NCI-H1694 (cell line): ENCODE results near the gene ACSF3.

Experiments
- DNase-seq: peaks from one replicate; lab custom pipeline; 2025; lab: John Stamatoyannopoulos, UW

Gene ACSF3

DNA sequence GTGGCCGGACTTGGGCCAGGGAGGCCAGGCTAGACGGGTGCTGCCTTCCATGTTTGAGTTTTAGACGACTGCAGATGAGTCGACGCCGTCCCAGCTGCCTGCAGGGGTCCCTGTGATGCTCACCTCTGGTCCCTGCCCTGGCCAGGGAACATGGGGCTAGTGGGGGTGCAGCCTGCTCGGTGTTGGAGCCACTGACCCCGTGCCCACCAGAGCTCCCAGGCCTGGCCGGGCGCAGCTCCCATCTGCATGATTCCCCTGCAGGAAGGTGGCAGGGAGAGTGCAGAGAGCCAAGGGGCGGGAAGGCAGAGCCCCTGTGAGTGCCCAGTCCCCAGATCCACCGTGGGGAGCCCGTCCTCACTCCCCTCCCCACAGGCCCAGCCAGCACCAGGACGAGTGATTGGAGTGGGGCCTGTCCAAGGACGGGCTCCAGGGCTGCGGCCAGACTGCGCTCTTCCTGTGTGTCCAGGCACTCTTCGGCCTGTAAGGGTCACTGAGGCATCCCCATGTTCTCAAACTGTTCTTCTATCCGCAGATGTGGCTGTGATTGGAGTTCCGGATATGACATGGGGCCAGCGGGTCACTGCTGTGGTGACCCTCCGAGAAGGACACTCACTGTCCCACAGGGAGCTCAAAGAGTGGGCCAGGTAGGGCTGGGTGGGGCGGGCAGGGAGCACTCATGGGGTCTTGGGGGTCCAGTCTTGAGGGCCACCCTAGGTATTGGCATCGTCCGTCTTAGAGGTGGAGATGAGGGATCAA lies 51.9 kb downstream of the ACSF3 start:
- DNase-seq: no peak

DNA sequence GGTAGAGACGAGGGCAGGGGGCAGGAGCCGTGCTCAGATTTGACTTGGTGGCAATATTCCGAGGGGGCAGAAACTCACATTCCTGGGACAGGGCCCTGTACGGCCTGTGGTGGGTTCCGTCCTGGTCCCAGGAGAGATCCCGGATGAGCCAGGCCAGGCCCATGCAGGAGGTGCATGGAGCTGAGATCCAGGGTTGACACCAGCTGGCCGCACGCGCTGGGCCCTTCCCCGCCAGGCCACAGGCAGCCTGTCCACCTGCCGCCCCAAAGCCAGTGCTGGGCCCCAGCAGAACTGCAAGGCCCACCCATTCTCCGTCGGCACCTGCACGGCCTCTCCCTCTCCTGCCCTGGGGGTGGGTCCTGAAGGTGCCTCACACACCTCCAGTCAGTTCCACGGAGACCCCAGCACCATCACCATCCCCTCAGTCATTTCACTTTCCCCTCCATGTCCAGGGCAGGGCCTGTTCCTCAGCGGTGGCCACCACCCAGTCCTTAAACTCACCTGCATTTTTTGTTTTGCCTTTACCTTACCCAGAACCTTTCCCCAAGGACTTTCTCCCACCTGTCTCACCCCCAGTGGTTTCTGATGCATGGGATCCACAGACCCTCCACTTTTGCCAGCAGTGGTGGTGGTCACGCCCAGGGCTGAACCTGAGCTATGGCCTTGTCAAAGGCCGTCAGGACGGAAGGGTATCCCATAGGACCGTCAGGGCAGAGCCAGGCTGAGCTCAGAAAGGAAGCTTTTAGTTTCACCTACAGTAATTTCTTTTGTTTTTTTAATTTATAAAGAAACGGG lies 52.8 kb downstream of the ACSF3 start:
- DNase-seq: no peak

DNA sequence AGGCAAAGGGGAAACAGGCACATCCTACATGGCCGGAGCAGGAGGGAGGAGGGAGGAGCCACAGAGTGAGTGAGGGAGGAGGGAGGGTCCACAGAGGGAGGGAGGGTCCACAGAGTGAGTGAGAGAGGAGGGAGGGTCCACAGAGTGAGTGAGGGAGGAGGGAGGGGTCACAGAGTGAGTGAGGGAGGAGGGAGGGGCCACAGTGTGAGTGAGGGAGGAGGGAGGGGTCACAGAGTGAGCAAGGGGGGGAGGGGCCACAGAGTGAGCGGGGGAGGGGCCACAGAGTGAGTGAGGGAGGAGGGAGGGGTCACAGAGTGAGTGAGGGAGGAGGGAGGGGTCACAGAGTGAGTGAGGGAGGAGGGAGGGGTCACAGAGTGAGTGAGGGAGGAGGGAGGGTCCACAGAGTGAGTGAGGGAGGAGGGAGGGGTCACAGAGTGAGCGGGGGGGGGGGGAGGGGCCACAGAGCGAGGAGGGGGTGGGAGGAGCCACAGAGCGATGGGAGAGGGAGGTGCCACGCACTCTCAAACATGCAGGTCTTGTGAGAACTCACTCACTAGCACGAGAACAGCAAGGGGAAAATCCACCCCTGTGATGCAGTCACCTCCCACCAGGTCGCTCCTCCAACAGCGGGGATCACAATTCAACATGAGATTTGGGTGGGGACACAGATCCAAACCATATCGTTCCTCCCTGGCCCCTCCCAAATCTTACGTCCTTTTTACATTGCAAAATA lies 53.6 kb downstream of the ACSF3 start:
- no peak for DNase-seq

DNA sequence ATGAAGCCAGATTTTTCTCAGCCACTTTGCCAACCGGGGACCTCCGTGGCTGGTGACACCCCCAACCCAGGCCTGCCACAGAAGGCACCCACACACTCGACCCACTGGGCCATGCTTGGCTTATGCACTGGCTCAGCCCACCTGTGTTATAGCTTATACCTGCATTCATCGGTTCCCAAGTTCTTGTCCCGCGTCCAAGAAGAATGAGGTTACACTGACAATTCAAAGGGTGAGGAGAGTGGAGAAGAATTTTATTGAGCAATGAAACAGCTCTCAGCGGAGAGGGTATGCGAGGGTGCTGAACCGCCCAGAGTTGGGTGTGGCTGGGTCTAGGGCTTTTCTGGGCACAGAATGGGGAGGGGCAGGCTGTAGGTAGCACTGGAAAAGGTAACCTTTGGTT lies 55.7 kb downstream of the ACSF3 start:
- no peak for DNase-seq

DNA sequence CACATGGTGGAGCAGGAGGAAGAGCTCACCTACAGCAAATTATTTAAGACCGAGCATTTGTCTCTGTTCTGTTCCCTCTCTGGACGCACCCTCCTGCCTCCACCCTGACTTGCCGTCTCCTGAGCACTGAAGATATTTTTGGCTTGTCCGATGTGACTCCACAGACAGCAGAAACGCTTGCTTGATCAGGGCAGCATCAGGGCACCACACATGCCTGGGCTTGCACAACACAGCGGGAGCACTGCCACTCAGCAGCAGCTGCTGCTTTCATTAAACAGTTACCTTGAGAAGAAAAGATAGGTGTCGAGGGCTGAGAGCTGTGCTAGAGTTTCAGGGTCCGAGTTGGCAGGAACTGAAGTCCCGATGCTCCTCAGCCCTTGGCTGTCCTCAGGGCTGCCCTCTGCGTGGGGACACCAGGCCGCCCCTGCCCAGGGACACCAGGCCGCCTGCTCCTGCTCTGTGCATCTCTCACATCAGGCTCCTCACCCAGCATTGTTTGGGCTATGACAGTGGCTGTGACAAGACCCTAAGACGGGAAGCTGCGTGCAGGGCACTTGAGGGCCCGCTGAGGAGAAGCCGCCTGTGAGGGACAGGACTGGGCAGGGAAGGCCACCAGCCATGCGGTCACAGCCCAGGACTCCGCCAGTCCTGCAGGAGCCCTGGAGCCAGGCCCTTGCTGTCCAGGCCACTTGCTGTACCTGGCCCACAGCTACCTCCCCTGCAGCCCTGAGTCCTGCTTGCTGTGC lies 56.6 kb downstream of the ACSF3 start:
- DNase-seq: no peak

DNA sequence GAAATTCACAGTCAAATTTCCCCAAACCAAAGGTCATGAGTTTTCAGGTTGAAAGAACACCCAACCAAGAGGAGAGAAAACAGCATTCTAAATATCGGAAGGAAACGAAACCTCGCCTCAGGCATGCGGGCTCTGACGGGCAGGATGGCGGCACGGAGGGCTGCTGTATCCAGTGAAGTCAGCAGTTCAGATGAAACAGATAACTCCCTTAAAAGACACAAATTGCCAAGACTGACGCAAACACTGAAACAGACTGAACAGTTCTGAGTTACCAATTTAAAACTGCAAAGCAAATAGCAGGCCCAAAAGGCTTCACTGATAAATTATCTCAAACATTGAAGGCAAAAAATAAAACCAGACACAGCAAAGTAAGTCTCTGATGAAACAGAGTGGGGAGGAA lies 57.3 kb downstream of the ACSF3 start:
- no peak for DNase-seq

DNA sequence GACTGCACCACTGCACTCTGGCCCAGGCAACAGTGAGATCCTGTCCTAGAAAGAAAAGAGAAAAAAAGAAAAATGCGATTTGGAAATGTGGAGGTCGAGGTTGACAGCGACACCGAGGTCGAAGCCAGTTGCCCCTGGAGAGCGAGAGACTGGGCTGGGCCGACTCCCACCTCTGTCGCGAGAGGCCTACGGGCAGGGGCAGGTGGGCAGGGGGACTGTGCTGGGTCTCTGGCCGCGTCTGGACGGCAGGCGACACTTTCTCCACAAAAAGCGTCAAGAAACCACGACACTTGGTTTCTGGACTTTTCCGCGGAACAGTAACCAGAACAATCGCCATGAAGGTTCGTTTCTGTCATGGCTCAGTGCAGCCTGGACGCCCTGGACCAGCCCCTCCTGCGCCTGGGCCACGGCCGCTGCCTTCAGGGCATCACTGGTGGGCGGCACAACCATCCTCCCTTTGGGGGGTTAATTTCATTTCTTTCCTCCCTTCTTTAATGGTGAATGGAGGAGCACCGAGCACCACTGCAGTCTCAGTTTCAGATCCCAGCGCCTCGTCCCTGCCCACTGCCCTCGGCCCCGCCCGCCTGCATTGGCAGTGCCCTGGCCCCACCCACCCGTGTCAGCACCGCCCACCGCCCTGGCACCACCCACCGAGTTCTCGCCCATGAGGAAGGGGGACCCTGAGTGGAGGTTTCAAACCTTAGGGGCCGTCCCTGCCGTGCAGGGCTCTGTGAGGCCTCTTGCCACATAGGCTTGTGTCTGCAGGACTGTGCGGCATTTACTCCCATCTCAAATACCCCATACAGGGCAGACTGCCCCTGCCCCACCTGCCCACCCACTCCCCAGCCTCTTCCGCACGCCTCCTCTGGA lies 59.4 kb downstream of the ACSF3 start:
- no peak for DNase-seq

DNA sequence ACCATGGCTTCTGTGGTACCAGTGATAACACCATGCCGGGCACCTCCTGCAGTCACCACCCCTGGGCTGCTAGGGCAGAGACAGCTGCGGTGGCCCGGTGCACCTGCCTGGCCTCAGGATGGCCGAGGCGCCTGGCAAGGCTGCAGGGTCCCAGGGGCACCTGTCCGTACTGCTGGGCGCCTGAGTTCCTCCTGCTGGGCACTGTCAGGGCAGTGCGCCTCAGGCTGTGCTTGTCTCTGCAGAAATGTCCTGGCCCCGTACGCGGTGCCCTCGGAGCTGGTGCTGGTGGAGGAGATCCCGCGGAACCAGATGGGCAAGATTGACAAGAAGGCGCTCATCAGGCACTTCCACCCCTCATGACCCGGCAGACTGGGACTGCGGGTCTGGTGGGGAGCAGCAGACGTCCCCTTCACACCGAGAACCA lies 60.2 kb downstream of the ACSF3 start:
- no peak for DNase-seq

DNA sequence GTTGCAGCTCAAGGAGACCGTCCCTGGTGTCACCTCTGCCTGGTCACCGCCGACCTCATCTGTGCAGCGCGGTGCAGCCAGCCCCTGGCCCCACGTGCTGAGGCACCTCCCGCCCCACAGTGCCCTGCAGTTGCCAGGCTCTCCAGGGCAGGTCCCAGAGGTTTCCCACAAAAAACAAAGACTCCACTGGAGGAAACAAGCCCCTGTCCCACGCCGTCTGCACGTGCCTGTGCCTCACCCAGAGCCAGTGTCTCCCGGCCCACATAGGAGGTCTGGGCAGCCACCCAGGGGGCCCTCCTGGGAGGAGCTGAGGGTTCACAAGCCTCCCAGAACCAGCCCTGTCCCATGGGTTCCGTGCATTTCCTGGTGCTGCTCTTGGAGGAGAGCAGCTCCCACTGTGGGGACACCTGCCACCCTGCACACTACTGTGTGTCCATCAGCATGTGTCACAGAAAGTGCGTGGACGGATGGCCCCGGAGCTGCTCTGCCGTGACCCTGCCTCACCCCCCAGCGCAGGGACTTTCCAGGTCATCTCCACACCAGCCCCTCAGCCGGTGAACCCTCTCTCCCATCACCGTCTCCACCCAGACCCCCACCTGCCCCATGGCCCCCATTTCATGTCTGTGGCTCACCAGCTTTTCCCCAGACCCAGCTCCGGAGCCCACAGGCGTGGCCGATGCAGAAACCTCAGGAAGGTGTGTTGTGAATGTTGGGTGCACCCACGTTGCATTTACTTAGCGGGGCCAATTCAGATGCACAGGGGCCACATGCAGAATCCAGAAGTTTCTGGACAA lies 60.9 kb downstream of the ACSF3 start:
- DNase-seq: no peak

DNA sequence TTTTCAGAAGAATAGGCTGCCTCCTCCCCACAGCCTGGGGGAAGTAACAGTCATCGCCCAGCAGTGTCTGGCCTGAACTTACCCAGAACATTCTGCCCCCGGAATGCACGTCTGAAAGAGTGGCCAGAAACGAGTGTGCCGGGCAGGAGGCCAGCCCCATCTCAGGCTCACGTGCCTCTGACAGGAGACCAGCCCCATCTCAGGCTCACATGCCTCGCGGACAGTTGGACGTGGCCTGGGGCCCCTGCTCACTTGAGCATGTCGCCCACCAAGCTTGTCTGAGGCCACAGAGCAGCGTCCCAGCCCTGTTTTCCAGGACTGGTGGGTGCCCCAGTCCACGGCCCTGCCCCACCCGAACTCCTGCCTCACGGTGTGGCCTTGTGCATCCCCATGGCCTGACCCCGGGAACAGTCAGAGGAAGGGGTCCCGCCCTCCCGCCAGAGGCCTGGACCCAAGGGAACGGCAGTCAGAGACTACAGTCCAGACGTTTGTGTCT lies 61.6 kb downstream of the ACSF3 start:
- DNase-seq: no peak

DNA sequence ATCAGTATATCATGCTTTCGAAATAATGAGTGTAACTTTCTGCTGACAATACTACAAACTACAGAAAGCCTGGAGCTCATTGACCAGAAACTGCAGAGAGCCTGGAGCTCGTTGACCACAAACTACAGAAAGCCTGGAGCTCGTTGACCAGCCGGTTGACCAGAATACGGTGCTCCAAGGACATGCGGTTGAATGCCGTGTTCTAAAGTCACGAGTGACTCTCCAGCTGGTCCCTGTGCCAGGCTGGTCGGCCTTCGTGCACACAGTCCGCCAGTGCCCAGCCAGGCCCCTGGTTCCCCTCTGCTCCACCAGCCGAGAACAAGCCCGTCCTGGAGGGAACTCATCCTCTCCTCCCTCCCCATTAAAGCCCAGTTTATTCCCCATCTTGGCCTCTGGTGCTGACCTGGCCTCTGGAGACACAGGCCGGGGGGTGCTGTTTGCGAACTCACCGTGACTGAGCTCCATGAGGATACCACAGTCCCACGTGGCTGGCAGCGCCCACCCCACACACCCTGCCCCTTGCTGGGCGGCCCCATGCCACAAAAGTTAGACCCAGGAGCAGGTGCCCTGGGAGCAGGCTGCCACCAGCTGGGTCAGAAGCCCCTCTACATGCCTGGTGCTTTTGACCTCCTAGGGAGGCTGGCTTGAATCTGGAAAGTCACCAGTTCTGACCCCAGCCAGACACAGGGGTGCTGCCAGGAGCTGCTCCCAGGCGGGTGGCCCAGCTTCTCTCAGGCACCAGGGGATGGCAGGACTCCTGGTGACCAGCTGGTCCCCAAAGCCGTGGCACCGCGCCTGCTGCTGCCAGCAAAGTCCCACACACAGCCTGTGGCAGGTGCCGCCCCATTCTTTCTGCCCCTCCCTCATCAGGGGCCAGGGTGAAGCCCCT lies 62.4 kb downstream of the ACSF3 start:
- DNase-seq: no peak

DNA sequence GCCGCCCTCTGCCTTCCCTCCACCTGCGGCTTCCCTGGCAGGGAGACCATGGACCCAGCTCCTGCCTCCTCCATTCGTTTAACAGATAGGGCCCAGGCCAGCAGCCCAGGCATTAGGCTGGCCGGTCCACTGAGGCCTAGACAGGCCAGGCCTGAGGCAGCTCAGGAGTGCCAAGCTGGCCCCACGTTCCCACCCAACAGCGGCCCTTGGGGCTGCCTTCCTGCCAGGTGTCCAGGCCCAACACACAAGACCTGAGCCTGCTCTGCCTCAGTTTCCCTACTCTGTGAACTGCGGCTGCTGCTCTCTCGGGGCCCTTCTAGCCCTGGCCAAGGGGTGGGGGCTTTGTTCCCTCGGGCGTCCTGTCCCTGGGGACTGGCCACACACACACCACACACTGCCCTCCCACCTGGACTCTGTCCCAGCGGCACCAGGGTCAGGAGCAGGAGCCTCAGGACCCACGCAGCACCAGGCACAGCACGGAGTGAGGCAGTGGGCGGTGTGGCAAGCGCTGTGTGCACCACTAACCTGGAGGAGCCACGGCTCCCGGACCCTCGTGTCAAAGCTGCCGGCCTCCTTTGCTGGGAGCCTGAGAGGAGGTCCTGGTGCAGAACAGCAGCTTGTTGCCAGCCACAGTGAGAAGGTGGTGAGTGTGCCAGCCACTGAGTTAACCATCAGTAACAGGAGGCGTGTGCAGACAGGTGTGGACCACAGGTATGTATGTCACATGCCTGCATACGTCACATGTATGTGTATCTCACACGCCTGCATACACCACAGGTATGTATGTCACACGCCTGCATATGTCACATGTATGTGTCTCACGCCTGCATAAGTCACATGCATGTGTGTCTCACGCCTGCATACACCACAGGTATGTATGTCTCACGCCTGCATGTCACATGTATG lies 63.3 kb downstream of the ACSF3 start:
- no peak for DNase-seq

DNA sequence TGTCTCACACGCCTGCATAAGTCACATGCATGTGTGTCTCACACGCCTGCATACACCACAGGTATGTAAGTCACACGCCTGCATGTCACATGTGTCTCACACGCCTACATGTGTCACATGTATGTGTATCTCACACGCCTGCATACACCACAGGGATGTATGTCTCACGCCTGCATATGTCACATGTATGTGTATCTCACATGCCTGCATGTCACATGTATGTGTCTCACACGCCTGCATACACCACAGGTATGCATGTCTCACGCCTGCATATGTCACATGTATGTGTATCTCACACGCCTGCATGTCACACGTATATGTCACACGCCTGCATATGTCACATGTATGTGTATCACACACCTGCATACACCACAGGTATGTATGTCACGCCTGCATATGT lies 64.1 kb downstream of the ACSF3 start:
- DNase-seq: no peak

DNA sequence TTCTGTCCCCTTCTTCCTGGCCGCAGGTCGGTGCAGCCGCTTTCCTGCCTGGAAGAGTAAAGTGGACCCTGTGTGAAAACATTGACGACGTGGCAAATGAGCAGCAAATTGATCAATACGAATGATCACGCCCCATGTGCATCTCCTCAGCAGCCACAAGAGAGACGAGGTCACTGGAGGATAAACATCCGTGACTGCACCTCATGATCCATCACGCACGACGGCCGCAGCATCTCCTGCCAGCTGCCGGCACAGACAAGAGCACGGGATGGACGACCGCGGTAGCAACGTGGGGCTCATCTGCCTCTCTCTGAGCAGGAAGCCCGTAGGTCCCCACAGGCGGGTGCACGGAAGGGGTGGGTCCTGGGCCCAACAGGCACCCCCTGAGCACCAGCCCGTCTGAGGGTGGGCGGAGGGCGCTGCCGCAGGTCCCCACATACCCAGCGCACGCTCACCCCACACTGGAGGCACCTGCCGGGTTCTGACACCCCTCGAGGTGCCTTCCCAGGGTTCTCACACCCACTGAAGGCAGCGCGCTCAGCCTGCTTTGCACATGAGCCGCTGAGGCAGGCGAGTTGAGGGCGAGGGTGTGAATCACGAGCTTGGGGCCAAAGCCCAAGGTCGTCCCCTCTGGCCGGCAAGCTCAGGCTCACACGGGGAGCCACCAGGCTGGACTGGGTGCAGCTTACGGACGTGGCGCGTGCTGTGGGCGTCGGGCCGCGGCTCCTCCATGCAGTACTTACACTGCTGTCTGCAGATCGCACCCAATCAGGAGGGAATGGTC lies 65.6 kb downstream of the ACSF3 start:
- DNase-seq: no peak

DNA sequence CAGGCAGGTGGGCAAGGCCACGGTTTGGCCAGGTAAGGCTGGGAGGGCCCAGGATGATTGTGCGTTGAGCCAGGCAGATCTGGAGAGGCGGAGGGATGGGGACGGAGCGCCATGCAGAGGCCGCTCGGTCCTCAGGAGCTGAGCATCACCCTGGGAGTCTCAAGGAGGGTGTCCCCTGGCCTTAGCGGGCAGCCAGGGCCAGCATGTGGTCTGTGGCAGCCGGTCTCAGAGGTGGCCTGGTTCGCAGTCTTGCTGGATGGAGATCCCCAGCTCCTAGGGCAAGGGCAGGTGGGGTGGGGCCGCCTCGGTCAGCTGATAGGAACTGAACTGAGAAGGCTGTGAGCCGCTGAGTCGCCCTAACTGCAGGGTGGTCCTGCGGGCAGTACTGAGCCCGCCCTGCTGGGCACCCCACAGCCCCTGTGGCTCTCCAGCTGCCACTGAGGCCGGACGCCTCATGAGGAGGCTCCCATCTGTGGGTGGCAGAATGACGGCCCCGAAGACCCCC lies 66.2 kb downstream of the ACSF3 start:
- DNase-seq: no peak

DNA sequence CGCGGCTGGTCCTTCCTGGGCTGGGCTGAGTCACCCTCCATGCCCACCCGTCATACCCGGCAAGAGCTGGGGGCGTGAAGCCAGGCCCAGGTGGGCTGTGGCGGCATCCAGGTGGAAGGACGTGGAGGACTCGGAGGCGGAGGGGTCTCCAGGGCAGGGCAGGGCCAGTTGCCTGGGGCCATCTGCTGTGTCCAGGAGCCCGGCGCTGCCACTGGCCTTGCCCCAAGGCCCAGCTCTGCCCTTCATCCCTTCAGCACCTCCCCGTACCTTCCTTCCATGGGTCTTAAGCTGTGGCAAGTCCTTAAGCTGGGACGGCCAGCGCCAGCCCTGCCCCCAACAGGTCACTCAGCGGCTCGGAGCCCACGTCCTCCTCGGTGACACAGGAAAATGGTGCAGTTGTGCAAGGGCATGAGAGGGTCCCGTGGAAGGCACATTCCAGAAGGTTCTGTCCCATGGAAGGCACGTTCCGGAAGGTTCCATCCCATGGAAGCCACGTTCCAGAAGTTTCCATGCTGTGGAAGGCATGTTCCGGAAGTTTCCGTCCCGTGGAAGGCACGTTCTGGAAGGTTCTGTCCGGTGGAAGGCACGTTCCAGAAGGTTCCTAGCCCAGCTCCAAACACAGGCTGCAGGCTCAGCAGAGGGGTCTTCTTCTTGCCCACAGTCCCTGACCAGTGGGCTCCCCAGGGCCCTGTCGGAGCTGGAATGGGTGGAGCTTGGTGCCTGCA lies 67.5 kb downstream of the ACSF3 start:
- DNase-seq: no peak
